ENCODE results near the gene PARPBP. TPM values are rescaled to one million over a fixed set of nuclear protein-coding genes. Genes with fewer than 3 reads are reported as not detected.
"Not testable (repeated sequence)": the region's sequence is repeated elsewhere in the genome, so short reads cannot be mapped to it uniquely, and the experiment has no call there.

Gene PARPBP
- total RNA-seq, 1 donor from 2014 or later, result 30.6 TPM

DNA sequence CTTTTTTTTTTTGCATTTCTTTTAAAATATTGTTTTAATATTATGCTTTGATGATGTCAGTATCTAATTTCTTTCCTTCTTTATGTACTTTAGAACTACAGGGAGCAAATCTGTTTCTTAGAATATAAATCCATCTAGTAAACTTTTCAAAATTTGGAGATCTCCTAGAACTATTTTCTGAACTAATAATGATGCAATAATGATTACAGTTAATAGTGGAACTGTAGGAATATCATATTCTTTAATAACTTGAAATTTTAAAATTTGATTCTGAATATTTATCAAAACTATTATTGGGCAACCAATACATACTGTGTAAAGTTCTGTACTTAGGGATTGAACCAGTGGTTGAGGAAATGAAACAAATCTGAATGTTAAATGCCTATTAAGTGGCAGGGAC, 100.8 kb downstream of the PARPBP start:
- H3K9me3 Mint-ChIP-seq, result peaks cover 2% of the 10 kb centered on the region
- H3K36me3 Mint-ChIP-seq (ENCODE audit: low read depth), result no peaks in the 10 kb centered on the region
- TF ChIP-seq, protein P1, sequence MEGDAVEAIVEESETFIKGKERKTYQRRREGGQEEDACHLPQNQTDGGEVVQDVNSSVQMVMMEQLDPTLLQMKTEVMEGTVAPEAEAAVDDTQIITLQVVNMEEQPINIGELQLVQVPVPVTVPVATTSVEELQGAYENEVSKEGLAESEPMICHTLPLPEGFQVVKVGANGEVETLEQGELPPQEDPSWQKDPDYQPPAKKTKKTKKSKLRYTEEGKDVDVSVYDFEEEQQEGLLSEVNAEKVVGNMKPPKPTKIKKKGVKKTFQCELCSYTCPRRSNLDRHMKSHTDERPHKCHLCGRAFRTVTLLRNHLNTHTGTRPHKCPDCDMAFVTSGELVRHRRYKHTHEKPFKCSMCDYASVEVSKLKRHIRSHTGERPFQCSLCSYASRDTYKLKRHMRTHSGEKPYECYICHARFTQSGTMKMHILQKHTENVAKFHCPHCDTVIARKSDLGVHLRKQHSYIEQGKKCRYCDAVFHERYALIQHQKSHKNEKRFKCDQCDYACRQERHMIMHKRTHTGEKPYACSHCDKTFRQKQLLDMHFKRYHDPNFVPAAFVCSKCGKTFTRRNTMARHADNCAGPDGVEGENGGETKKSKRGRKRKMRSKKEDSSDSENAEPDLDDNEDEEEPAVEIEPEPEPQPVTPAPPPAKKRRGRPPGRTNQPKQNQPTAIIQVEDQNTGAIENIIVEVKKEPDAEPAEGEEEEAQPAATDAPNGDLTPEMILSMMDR (conservative IDR thresholded peaks at IDR 0.05), result no peak

DNA sequence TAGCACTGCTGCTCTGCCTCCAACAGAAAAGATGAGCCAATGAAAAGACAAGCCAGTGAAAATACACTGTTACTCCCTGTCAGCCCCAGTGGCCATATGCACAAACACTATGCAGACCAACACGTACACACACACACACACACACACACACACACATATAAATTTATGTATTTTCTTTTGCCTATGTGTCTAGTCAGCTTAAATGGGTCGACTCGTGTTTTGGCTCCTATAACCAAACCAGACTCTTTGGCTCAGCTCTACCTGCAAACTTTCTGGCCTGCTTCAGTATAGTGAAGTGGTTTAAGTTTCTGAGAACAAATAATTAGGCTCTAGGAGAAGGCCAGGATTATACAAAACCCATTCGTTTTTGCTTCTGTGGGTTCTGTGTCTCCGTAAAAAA, 108.0 kb downstream of the PARPBP start:
- Mint-ChIP-seq H3K27ac (ENCODE audit: unreplicated experiment) (no peak overlapping the region), H3K9me3 (peaks cover 2% of the 10 kb centered on the region), H3K4me3 (no peak overlapping the region), H3K27me3 (ENCODE audit: low read depth) (peaks cover 5% of the 10 kb centered on the region), H3K4me1 (no peaks in the 10 kb centered on the region), H3K36me3 (ENCODE audit: low read depth) (no peaks in the 10 kb centered on the region)
- TF ChIP-seq, protein P1 (conservative IDR thresholded peaks at IDR 0.05), result no peak
- DNase-seq (ENCODE audit: low read depth, low spot score), result no peak

More for the DNA sequence above, 100.8 kb downstream of the PARPBP start:
- Mint-ChIP-seq H3K27ac (ENCODE audit: unreplicated experiment) (no peak overlapping the region), H3K4me3 (no peak overlapping the region), H3K27me3 (ENCODE audit: low read depth) (no peaks in the 10 kb centered on the region), H3K4me1 (no peaks in the 10 kb centered on the region)
- no peak for DNase-seq (ENCODE audit: low read depth, low spot score)

DNA sequence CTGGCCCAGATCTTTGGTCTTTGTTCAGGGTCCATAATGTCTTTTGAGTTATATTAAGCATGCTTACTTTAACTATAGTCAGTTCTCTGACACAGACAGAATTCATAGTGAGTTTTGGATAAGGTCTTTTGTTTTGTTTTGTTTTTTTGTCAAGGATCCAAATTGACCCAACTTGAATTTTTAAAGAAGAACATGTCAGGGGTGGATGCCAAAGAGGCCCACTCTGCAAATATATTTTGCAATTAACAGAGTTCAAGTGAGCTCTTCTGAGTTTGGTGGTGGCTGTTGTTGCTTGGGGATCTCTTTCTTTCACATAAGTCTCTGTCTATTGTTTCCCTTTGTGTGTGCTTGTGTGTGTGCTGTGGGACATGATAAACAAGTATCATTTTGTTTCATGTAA, 112.1 kb downstream of the PARPBP start:
- DNase-seq (ENCODE audit: low read depth, low spot score), result no peak
- H3K27ac Mint-ChIP-seq (ENCODE audit: unreplicated experiment), result no peak overlapping the region
- TF ChIP-seq, protein P1 (conservative IDR thresholded peaks at IDR 0.05), result no peak
- H3K4me1 Mint-ChIP-seq, result no peaks in the 10 kb centered on the region
- no peak overlapping the region for H3K4me3 Mint-ChIP-seq
- H3K27me3 Mint-ChIP-seq (ENCODE audit: low read depth), result peaks cover 5% of the 10 kb centered on the region
- no peaks in the 10 kb centered on the region for H3K9me3 Mint-ChIP-seq
- no peaks in the 10 kb centered on the region for H3K36me3 Mint-ChIP-seq (ENCODE audit: low read depth)

DNA sequence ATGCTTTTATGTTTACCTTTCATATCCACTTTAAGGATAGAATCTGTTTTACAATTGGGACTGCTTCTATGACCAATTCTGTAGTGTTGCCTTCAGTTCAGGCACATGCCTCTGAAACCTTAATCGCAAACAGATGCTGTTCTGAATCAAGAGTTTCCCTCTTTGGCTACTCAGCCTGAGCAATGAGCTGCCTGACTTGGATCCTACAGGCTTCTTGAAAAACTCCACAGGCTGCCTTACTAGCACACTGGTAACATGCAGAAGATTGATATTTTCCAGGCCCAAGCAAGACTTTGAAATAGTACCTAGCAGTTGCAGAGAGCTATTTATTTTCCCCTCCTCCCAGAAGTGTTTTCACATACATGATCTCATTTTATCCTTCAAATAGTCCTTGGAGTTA, 112.5 kb downstream of the PARPBP start:
- Mint-ChIP-seq H3K4me3 (no peak overlapping the region), H3K27ac (ENCODE audit: unreplicated experiment) (no peak overlapping the region)
- no peak for DNase-seq (ENCODE audit: low read depth, low spot score)

DNA sequence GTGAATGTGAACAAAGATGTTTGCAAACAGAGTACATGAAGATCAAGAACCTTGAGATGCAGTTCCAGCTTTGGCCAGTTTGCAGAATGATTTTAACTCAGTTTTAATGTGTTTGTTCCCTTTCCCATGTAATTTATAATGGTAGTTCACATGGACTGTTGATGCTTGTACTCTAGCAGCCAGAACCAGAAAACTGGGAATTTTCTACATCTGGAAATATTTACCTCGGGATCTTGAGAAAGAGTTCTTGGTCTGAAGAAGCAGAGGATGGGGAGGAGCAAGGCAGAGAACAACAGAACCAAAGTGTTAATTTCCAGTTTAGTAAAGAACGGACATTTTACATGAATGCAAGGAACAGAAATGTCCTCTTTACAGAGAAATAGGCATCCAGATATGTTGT, 114.6 kb downstream of the PARPBP start:
- no peak overlapping the region for H3K27ac Mint-ChIP-seq (ENCODE audit: unreplicated experiment)
- H3K4me3 Mint-ChIP-seq, result no peak overlapping the region
- H3K9me3 Mint-ChIP-seq, result no peaks in the 10 kb centered on the region
- TF ChIP-seq, protein P1 (conservative IDR thresholded peaks at IDR 0.05), result no peak
- H3K36me3 Mint-ChIP-seq (ENCODE audit: low read depth), result no peaks in the 10 kb centered on the region
- peaks cover 2% of the 10 kb centered on the region for H3K27me3 Mint-ChIP-seq (ENCODE audit: low read depth)
- H3K4me1 Mint-ChIP-seq, result no peaks in the 10 kb centered on the region
- no peak for DNase-seq (ENCODE audit: low read depth, low spot score)

More for the DNA sequence above, 112.5 kb downstream of the PARPBP start:
- Mint-ChIP-seq H3K4me1 (no peaks in the 10 kb centered on the region), H3K36me3 (ENCODE audit: low read depth) (no peaks in the 10 kb centered on the region), H3K27me3 (ENCODE audit: low read depth) (peaks cover 5% of the 10 kb centered on the region), H3K9me3 (no peaks in the 10 kb centered on the region)
- TF ChIP-seq, protein P1 (conservative IDR thresholded peaks at IDR 0.05), result no peak

DNA sequence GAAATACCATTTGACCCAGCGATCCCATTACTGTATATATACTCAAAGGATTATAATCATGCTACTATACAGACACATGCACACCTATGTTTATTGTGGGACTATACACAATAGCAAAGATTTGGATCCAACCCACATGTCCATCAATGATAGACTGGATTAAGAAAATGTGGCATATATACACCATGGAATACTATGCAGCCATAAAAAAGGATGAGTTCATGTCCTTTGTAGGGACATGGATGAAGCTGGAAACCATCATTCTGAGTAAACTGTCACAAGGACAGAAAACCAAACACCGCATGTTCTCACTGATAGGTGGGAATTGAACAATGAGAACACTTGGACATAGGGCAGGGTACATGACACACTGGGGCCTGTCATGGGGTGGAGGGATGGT, 120.9 kb downstream of the PARPBP start:
- H3K9me3 Mint-ChIP-seq, result peaks cover 12% of the 10 kb centered on the region
- H3K36me3 Mint-ChIP-seq (ENCODE audit: low read depth); H3K27me3 Mint-ChIP-seq (ENCODE audit: low read depth); DNase-seq (ENCODE audit: low read depth, low spot score); H3K4me1 Mint-ChIP-seq; H3K27ac Mint-ChIP-seq (ENCODE audit: unreplicated experiment); H3K4me3 Mint-ChIP-seq: not testable (repeated sequence)

Other genes with a start within 250 kb of the PARPBP start
- gene DRAM1, start 242.6 kb upstream of the PARPBP start, total RNA-seq, result 3.4 and 4.7 TPM in 2 replicates
- gene WASHC3, start 58.2 kb upstream of the PARPBP start, total RNA-seq, result 19.5 and 22.4 TPM in 2 replicates
- 44.9 and 46.4 TPM in 2 replicates for gene NUP37, start 69 bp upstream of the PARPBP start, total RNA-seq
- gene PMCH, start 77.7 kb downstream of the PARPBP start, total RNA-seq, result not detected in 2 replicates

Measured in neural crest cell (in vitro differentiated cells).